HG03196 (cell line): ENCODE measurements around the gene CYP27C1.

Source experiments
- ATAC-seq: cut with Tn5 transposase; IDR thresholded peaks from one replicate; pipeline ENCODE4 v1.9.1; 2021; ENCODE audit not compliant: unreplicated experiment

The CYP27C1 gene

GRCh38 chr2:127157651-127158485, 62.2 kb downstream of the CYP27C1 start:
- no peak for ATAC-seq

- ATAC-seq: no peak
Observed at GRCh38 chr2:127157114-127157513, 63.0 kb downstream of the CYP27C1 start.

- no peak for ATAC-seq
Observed at GRCh38 chr2:127155947-127156346, 64.2 kb downstream of the CYP27C1 start.

GRCh38 chr2:127155028-127155581, 65.0 kb downstream of the CYP27C1 start:
- no peak for ATAC-seq

- ATAC-seq: no peak
Observed at GRCh38 chr2:127154396-127154795, 65.7 kb downstream of the CYP27C1 start.

GRCh38 chr2:127153691-127154158, 66.4 kb downstream of the CYP27C1 start:
- no peak for ATAC-seq

GRCh38 chr2:127150996-127151395, 69.1 kb downstream of the CYP27C1 start:
- ATAC-seq: no peak

GRCh38 chr2:127149384-127149783, 70.7 kb downstream of the CYP27C1 start:
- ATAC-seq: no peak

- ATAC-seq: no peak
Observed at GRCh38 chr2:127146820-127147502, 73.1 kb downstream of the CYP27C1 start.

- ATAC-seq: no peak
Observed at GRCh38 chr2:127146071-127146725, 73.9 kb downstream of the CYP27C1 start.

GRCh38 chr2:127145280-127145895, 74.7 kb downstream of the CYP27C1 start:
- no peak for ATAC-seq

- ATAC-seq: no peak
Observed at GRCh38 chr2:127143841-127144782, 76.0 kb downstream of the CYP27C1 start.

- ATAC-seq: no peak
Observed at GRCh38 chr2:127142663-127143630, 77.2 kb downstream of the CYP27C1 start.

GRCh38 chr2:127140538-127140937, 79.6 kb downstream of the CYP27C1 start:
- ATAC-seq: no peak

- ATAC-seq: no peak
Observed at GRCh38 chr2:127139766-127140165, 80.3 kb downstream of the CYP27C1 start.

GRCh38 chr2:127138281-127138680, 81.8 kb downstream of the CYP27C1 start:
- ATAC-seq: no peak

- ATAC-seq: no peak
Observed at GRCh38 chr2:127137741-127138140, 82.4 kb downstream of the CYP27C1 start.

- ATAC-seq: no peak
Observed at GRCh38 chr2:127137225-127137624, 82.9 kb downstream of the CYP27C1 start.
